Loucy (cell line): ENCODE results near the gene MAD1L1.

Source experiments
- H2AFZ ChIP-seq: fragments of 200-600 bp; sonication (generic); 2 replicates; pipeline ENCODE4 v1.6.0; 2016; ENCODE audit warnings: antibody characterized with exemption, mild to moderate bottlenecking, low read length, moderate library complexity
- H3F3A ChIP-seq: fragments of 200-600 bp; 2 replicates; pipeline ENCODE4 v1.6.0; 2016; ENCODE audit warnings: antibody characterized with exemption, low read depth, mild to moderate bottlenecking
- H3K27me3 ChIP-seq: fragments of 200-600 bp; sonication (generic); 2 replicates; pipeline ENCODE4 v1.6.1; 2014; ENCODE audit warnings: low read length, mild to moderate bottlenecking; ENCODE audit not compliant: insufficient read depth, poor library complexity, severe bottlenecking
- H3K36me3 ChIP-seq: fragments of 200-600 bp; sonication (generic); 2 replicates; pipeline ENCODE4 v1.6.1; 2016; ENCODE audit warnings: low read length; ENCODE audit not compliant: insufficient read depth
- H3K4me1 ChIP-seq: fragments of 200-600 bp; sonication (generic); 2 replicates; pipeline ENCODE4 v1.5.1; 2014; ENCODE audit warnings: low read length, mild to moderate bottlenecking; ENCODE audit not compliant: insufficient read depth, poor library complexity, severe bottlenecking
- H3K4me2 ChIP-seq: fragments of 200-600 bp; sonication (generic); 2 replicates; pipeline ENCODE4 v1.6.0; 2014; ENCODE audit warnings: antibody characterized with exemption, low read length, low read depth, mild to moderate bottlenecking; ENCODE audit not compliant: poor library complexity, severe bottlenecking
- H3K4me3 ChIP-seq: fragments of 200-600 bp; sonication (generic); 2 replicates; pipeline ENCODE4 v1.5.1; 2014; ENCODE audit warnings: low read length, mild to moderate bottlenecking, mixed read lengths; ENCODE audit not compliant: poor library complexity, severe bottlenecking
- H3K79me2 ChIP-seq: fragments of 200-600 bp; sonication (generic); 2 replicates; pipeline ENCODE4 v1.6.1; 2014; ENCODE audit warnings: low read length; ENCODE audit not compliant: insufficient read depth
- H3K9ac ChIP-seq: fragments of 200-600 bp; sonication (generic); 2 replicates; pipeline ENCODE4 v1.6.0; 2014; ENCODE audit warnings: mild to moderate bottlenecking, low read depth, low read length, moderate library complexity; ENCODE audit not compliant: poor library complexity, severe bottlenecking
- H3K9me2 ChIP-seq: fragments of 200-600 bp; sonication (generic); replicated peaks from 2 replicates; pipeline ENCODE4 v1.6.1; 2016; ENCODE audit warnings: low read depth, low read length, mixed read lengths
- H3K9me3 ChIP-seq: fragments of 200-600 bp; sonication (generic); 2 replicates; pipeline ENCODE4 v1.6.1; 2014; ENCODE audit warnings: mild to moderate bottlenecking, antibody characterized with exemption, low read length, low read depth; ENCODE audit not compliant: insufficient read depth
- H4K20me1 ChIP-seq: fragments of 200-600 bp; sonication (generic); 2 replicates; pipeline ENCODE4 v1.6.0; 2014; ENCODE audit warnings: antibody characterized with exemption, low read length, mild to moderate bottlenecking; ENCODE audit not compliant: insufficient read depth, poor library complexity, severe bottlenecking
- CTCF ChIP-seq: fragments of 200-600 bp; sonication (generic); conservative IDR thresholded peaks from 2 replicates; pipeline ENCODE4 v1.5.1; 2014; ENCODE audit warnings: mild to moderate bottlenecking, antibody characterized with exemption, low read length
- EZH2phosphoT487 ChIP-seq: fragments of 200-600 bp; IDR thresholded peaks from 2 replicates; pipeline ENCODE4 v1.6.1; 2018; ENCODE audit warnings: antibody characterized with exemption, mild to moderate bottlenecking, moderate library complexity, borderline replicate concordance

The MAD1L1 gene

GRCh38 chr7:2245883-2246675 lies 13.3 kb upstream of the MAD1L1 start:
- H2AFZ ChIP-seq = no peak overlapping the region
- peak overlapping the region; percentile 99 for H3K4me2 ChIP-seq
- TF ChIP-seq CTCF (no peak), EZH2phosphoT487 (no peak)
- no peaks in the 10 kb centered on the region for H3K9me2 ChIP-seq
- no peaks in the 10 kb centered on the region for H3K9me3 ChIP-seq
- no peaks in the 10 kb centered on the region for H3K36me3 ChIP-seq
- peak overlapping the region; percentile 92 for H3K9ac ChIP-seq
- H4K20me1 ChIP-seq = peaks cover 7% of the 10 kb centered on the region
- H3F3A ChIP-seq = 0 out of 2 replicates have a peak, but pooled peaks cover 3% of the 10 kb centered on the region
- peaks cover 79% of the 10 kb centered on the region for H3K4me1 ChIP-seq
- peak overlapping the region; percentile 67 for H3K4me3 ChIP-seq
- no peaks in the 10 kb centered on the region for H3K27me3 ChIP-seq
- peaks cover 82% of the 10 kb centered on the region for H3K79me2 ChIP-seq

- Histone ChIP-seq H3K4me2 (peak overlapping the region; percentile 99), H3K9ac (peak overlapping the region; percentile 92), H3K9me2 (no peaks in the 10 kb centered on the region), H3K4me1 (peaks cover 80% of the 10 kb centered on the region), H3K79me2 (peaks cover 85% of the 10 kb centered on the region), H3K27me3 (no peaks in the 10 kb centered on the region), H3K4me3 (no peak overlapping the region), H4K20me1 (peaks cover 17% of the 10 kb centered on the region), H3K9me3 (no peaks in the 10 kb centered on the region), H3K36me3 (no peaks in the 10 kb centered on the region), H3F3A (0 out of 2 replicates have a peak, but pooled peaks cover 3% of the 10 kb centered on the region), H2AFZ (no peak overlapping the region)
- no peak for TF ChIP-seq CTCF
- no peak for TF ChIP-seq EZH2phosphoT487
Measured at GRCh38 chr7:2244404-2244995, 11.8 kb upstream of the MAD1L1 start.

GRCh38 chr7:2243458-2243857 lies 10.7 kb upstream of the MAD1L1 start:
- Histone ChIP-seq H3K4me1 (peaks cover 71% of the 10 kb centered on the region), H3K9me2 (no peaks in the 10 kb centered on the region), H3K4me3 (peak overlapping the region; percentile 99), H3K79me2 (peaks cover 91% of the 10 kb centered on the region), H2AFZ (no peak overlapping the region), H3F3A (no peaks in the 10 kb centered on the region), H3K9ac (peak overlapping the region; percentile 92), H4K20me1 (peaks cover 17% of the 10 kb centered on the region), H3K36me3 (peaks cover 1% of the 10 kb centered on the region; the same call in 1 of the 2 replicates), H3K4me2 (peak overlapping the region; percentile 99), H3K27me3 (no peaks in the 10 kb centered on the region), H3K9me3 (no peaks in the 10 kb centered on the region)
- TF ChIP-seq CTCF (no peak), EZH2phosphoT487 (no peak)
